H1 (cell line): ENCODE results near the gene LMBR1.

Experiments used
- CTCF ChIP-seq, 3 experiments: IDR thresholded peaks; 1 replicate in 2 of 3; 2 replicates in 1 of 3; pipeline versions ENCODE4 v1.5.1 to v1.6.1; 2011; ENCODE audit warnings: low read length in 3 of 3, mild to moderate bottlenecking in 3 of 3, inconsistent platforms in 2 of 3, low read depth in 1 of 3, moderate library complexity in 1 of 3; ENCODE audit not compliant: insufficient read depth in 1 of 3; ENCODE audit errors: control extremely low read depth in 1 of 3
- GABPA ChIP-seq: IDR thresholded peaks from 2 replicates; pipeline ENCODE4 v1.6.1; 2011; ENCODE audit warnings: mild to moderate bottlenecking, low read length, moderate library complexity, borderline replicate concordance; ENCODE audit not compliant: insufficient read depth
- JUND ChIP-seq: IDR thresholded peaks from 2 replicates; pipeline ENCODE4 v1.6.1; 2011; ENCODE audit warnings: mild to moderate bottlenecking, improper control_type of control experiment, low read length
- ZNF274 ChIP-seq: IDR thresholded peaks from 2 replicates; pipeline ENCODE4 v1.7.0; 2012; ENCODE audit warnings: low read length, borderline replicate concordance; ENCODE audit errors: extremely low read depth

DNA sequence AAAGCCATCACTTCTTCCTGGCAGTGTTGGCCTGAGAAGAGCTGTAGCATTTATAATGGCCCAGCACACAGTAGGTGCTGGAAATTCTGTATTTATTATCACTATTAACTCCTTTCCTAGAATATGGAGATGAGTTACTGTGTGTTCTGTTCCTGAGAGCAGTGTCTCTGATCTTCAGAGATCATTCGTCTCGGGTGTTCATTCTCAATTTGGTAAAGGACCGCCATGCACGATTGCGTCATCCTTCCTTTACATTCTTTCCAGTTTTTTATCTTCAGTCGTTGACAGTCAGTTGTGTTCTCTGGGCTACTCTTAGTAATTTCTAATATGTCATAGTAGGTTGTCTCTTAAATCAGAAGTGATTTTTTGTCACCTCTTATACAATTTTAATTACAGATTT, 233.8 kb downstream of the LMBR1 start:
- TF ChIP-seq JUND (no peak), CTCF (IDR thresholded peaks at IDR 0.05; ENCODE audit: control extremely low read depth in 1 of 3, insufficient read depth in 1 of 3, low read depth in 1 of 3, low read length in 3 of 3) (no peak), GABPA (no peak), ZNF274 (no peak)
